GM19193 (cell line): Measurements from ENCODE around the gene MAGEB2.

ENCODE experiments used
- POLR2A ChIP-seq: IDR thresholded peaks from 4 replicates; pipeline ENCODE4 v1.6.1; 2011; ENCODE audit not compliant: insufficient read depth, insufficient read length; ENCODE audit errors: extremely low read depth

The MAGEB2 gene

GRCh38 chrX:30253257-30253656, 37.9 kb downstream of the MAGEB2 start:
- TF ChIP-seq POLR2A: no peak

- no peak for TF ChIP-seq POLR2A
Observed at GRCh38 chrX:30259927-30260326, 44.6 kb downstream of the MAGEB2 start.

GRCh38 chrX:30261012-30261411, 45.6 kb downstream of the MAGEB2 start:
- no peak for TF ChIP-seq POLR2A

DNA sequence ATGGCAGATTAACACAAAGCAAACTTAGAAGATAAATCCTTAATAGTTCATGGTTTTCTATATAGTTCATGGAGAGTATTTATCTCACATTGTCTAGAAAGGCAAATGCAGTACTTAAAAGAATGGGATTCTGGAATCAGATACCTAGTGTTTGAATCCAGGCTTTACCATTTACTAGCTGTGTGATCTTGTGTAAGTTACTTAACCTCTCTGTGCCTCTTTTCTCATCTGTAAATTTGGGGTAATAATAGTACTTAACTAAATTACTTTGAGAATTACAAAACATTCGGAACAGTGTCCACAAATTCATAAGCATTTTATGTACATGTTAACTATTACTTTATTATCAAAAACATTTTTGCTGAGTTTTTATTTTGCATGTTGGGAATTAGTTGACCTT, 47.4 kb downstream of the MAGEB2 start:
- TF ChIP-seq POLR2A: no peak
